GM21723 (cell line): ENCODE measurements around the gene ARL16.

Source experiments
- ATAC-seq: cut with Tn5 transposase; IDR thresholded peaks from one replicate; pipeline ENCODE4 v1.9.1; 2021; ENCODE audit warnings: mild to moderate bottlenecking, moderate library complexity; ENCODE audit not compliant: unreplicated experiment

ARL16 gene

DNA sequence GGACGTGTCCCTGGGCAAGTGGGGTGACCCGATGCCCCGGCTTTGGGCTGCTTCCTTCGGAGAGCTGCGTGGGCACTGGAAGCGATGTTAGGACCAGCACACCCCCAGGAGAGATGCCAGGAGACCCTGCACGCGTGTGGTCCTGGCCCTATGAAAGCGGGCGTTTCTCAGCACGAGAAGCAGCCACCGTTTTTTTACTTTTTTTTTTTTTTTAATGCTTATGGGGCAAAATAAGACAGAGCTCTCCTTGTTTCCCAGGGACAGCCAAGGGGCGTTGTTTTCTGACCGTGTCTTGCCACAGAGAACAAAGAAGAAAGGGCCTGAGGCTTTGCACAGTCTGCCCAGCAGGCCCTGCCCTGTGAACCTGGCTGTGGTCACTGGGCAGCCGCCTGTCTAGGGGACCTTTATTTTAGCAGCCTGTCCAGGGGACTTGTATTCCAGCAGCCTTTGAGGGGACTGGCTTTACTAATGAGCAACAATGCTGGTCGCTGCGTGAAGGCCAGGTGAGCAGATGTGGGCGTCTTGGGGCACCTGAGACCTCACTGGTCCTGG is 29.5 kb upstream of the ARL16 start:
- ATAC-seq, result no peak

DNA sequence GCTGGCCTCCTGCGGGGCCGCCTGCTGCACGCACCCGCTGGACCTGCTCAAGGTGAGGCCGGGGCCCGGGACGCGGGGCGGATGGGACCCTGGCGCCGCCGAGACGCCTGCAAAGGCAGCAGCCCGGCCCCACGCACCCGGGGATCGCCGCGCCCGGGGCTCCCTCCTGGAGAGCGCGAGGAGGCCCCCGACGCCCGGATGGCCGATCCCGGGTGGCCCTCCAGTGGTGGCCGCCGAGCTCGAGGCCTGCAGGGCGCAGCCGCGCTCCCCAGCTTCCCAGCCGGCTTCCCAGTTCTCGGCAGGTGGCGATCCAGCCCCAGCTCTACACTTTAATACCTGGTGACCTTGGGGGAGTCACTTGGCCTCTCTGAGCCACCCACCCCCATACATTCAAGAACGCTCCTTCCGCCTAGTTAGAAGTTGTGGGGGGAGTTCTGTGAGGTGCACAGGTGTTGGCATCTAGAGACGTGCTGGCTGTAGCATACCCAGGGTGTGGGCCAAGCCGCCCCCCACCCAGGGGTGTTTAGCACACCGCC is 28.9 kb upstream of the ARL16 start:
- ATAC-seq, result peak; percentile 15

DNA sequence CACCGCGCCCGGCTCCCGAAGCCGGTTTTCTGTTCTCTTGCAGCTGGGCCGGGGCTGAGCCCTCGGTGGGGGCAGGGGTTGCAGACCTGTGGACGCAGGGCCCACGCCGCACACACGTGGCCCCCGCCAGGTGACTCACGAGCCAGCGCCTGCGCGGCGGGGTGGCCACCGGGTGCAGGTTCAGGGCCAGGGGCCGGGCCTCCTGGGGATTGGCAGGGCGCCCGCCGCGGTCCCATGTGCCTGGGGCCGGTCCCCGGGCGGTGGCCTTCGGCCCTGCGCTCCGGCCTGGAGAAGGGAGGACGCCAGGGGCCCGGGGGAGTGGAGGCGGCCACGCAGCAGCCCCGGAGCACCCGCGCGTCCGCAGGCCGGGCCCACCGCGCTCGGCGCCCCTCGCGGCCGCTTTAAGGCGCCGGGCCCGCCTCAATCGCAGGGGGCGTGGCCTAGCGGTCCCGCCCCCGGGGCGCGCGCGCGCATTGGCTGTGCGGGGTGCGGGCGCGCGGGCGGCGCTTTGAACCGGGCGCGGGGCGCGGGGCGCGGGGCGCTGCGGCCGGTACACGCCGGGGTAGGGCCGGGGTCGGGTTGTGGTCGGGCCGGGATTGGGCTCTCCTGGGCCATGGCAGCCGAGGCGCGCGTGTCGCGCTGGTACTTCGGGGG is 28.3 kb upstream of the ARL16 start, which contains the start of gene SLC25A10:
TSS of gene SLC25A10 (plus strand) at position 471 of the 654 bp plus-strand sequence. CDS start at position 614, 143 bp downstream.
- peak; percentile 63 for ATAC-seq

DNA sequence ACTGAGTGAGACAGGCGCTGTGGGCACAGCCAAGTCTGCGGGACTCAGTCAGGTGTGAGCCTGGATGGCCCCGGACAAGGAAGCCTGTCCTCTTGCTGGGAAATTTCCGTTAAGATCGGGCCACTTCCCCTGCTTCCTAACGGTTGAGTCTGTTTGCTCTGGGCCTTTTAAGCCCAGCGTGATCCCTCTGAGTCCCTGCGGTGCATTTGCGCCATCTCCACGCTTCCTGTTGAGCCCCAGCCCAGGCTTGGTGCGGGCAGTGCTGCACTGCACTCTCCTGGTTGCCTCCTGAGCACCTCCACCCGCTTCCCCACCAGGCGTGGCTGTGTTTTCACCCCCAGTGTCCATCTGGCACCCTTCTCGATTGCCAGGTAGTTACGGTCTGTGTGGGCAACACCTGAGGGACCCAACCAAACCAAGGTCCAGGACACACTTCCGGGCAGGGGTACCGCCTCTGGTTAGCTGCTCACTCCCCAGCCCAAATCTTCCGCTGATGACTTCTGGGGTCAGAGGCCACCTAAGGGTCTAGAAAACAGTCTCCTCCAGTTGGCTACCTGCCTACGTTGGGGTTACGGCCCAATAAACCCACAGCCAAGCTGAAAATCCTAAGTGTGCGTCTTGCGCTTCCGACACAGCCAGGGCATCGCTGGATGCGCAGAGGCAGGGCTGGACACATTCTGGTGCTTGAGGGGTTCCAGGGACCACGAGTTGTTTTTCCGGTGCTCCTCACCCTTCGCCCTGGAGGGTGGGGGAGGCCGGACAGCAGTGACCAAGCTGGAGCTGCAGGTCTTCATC is 27.1 kb upstream of the ARL16 start:
- ATAC-seq, result no peak

DNA sequence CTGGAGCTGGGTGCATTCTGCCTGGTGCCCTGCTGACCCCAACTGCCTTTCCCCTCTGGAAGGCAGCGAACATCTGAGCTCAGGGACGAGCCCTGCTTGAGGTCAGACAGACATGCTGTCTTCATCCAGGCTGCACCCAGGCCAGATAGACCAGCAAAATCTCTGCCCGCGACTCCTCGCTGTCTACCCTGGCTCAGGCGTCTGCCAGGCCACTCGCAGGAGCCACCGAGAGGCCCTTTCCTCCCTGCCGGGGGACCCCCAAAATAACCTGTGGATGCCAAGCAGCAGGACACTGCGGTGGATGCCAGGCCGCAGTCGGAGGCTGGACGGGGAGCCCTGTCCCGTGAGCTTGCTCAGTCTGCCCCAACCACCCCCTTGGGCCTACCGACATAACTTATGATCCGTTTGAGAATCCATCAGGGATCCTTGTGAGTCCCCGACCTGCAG is 25.2 kb upstream of the ARL16 start:
- no peak for ATAC-seq

DNA sequence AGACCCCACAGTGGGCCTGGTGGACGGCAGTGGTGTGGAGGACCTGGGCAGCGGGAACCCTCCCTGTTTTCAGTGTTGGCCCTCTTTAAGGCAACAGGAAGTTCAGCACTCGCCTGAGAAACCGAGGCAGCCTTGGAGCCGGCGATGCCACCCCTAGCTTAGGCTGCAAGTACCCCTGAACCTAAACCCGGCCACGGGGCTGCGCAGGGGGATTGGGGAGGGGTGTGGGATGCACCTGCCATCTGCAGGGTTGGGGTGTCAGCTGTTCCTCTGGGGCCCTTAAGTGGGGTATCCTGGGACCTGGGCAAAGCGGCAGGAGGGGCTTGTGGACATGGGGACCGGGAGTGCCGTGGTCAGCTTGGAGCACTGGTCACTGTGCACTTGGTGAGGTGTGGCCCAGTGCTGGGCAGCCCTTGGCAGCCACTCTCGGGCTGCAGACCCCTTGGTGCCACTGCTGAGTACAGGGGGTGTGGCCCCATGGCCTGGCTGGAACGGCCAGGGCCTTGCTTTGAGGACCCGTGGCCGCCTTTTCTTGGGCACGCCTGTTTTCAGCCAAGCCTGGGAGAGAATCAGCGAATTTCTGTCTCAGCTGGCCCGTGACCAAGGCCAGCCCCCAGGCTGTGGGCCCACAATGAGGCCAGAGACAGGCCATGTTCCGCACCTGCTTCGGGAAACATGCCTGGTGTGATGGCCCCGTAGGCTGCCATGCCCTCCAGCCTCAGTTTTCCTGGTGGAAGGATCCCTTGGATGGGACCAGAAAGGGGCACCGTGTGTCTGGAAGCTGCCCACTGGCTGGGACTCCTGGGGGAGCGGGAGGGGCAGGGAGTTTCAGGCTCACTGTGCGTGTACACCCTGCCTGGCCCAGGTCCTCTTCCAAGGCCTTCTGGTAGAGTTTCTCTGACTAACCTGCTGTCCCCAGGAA is 24.4 kb upstream of the ARL16 start:
- ATAC-seq, result no peak

DNA sequence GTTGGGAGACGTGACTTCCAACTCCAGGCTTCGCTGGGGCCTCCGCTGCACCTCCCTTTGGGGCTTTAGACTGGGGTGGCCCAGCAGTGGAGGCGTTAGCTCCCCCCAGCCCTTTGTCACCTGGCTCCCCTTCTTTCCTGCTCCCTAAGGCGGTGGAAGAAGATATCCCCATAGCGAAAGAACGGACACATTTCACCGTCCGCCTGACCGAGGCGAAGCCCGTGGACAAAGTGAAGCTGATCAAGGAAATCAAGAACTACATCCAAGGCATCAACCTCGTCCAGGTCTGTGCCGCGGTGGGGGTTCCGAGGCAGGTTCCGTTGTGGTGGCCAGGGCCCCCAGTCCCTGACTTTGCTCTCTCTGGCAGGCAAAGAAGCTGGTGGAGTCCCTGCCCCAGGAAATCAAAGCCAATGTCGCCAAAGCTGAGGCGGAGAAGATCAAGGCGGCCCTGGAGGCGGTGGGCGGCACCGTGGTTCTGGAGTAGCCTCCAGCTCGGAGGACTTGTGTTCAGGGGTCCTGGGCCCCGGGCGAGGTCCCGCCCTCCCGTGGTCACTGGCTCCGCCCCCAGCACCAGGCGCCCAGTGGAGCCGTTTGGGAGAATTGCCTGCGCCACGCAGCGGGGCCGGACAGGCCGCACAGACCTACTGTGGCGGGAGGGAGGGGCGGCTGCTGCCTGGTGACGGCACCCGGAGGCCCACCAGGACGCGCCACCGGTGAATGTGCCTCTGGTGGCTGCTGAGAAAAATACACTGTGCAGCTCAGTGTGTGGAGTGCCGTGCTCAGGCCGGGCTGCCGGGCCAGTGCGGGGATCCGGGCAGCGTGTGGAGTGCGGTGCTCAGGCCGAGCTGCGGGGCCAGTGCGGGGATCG is 23.4 kb upstream of the ARL16 start:
- ATAC-seq, result no peak

DNA sequence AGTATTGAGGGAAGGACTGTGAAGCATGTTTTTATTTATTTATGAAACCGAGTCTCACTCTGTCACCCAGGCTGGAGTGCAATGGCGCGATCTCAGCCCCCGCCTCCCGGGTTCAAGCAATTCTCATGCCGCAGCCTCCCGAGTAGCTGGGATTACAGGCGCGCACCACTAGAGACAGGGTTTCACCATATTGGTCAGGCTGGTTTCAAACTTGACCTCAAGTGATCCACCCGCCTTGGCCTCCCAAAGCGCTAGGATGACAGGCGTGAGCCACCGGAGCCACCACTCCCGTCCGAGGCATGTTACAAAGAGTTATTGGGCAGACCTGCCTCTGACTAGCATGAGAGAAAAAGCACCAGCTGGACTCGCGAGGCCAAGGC is 22.6 kb upstream of the ARL16 start:
- ATAC-seq, result no peak

DNA sequence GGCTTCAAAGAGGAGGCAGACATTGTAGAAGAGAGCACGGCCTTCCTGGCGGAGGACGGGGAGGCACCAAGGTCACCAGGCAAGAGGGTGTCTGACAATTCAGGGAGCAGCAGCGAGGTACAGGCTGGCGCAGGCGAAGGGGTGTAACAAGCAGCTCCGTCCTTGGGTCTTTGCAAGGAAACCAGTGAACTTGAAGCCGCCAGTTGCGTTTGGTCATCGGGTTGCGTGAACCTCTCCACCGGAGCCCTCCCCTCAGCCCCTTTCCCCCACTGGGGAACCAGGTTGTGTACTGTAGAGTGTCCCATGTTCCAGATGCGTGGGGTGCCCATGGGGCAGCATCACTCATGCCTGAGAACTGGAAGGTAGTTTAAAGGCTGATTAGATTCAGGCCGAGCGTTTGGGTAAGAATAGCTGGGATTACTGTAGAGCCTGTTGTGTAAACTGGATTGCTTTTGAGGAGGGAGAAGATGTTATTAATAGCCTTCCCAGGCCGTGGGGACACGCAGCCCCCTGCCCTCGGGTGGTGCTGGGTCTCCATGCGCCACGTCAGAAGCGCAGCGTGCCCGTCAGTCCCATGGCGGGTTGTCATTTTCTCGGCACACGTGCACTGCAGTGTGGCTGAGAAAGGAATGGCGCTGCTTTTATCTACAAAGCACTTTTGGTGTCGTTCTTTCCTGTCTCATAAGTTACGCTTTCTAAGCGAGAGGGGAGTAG is 22.1 kb upstream of the ARL16 start:
- no peak for ATAC-seq

DNA sequence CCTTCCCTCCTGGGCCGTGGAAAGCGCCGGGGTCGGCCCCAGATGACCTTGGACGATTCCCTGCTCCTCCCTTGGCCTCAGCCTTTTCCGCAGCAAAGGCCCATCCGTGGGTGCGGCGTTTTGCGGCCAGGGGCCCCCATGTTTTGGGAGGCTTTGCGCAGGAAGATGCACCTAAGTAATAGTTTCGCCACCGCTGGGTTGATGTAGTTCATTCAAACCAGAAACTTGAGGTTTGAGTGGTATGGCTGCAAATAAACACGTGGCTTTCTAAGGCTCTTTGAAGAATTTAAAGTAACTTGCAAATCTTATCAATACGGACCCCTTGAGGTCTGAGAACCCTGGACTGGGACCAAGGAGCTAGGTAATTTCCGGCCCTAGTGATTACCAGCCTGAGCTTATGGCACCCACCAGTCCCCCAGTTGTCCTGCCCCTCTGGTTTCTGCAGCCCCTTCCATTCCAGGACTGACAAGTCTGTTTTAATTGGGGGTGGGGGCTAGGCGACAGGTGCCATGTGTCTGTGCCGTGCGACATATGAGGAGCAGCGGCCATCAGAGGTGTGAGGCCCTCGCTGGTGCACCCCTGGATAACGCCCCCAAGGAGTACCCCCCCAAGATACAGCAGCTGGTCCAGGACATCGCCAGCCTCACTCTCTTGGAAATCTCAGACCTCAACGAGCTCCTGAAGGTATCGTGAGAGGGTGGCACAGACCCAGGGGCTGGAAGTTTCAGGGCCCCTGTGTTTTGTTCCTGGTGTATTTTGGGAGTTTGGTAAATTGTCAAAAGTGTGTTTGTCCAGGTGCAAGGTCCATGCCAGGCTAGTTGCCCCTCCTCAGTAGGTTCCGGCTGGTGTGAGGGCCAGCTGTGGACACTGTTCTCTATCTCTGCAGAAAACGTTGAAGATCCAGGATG is 20.4 kb upstream of the ARL16 start:
- no peak for ATAC-seq

DNA sequence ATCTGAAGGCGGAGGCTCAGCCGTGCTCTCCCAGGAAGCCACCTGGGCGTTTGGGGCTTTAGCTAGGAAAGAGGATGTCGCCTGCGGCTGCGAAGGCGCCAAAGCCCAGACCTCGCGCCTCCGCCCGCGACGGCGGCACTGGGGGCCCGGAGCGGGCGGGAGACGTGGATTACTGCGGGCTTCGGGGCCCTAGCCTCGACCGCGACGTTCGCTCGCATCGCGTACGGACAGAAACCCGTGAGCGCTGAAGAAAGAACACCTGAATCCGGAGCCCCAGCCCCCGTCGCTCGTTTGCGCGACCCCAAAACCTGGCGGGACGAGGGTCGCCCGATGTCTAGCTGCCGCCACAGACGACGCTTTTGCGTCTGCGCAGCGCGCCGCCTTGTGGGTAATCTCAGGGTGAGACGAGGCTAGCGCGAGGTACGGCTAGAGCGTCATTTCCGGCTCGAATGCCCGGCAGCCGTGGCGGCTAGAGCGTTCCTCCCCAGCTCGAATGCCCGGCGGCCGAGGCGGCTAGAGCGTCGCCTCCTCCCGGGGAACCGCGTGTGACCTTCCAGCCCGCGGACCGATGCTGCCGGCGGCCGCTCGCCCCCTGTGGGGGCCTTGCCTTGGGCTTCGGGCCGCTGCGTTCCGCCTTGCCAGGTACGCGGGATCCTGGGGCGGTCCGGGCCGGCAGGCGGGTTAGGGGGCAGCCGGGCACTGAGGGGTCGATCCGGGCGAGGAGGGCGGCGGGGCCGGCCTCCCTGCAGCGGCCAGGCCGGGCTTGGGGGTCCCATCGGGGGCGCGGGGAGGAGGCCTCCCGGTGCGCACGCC is 19.5 kb upstream of the ARL16 start, which contains the start of gene MRPL12:
TSS of gene MRPL12 (plus strand) at position 434 of the 813 bp plus-strand sequence. CDS start at position 569, 135 bp downstream.
- ATAC-seq, result peak; percentile 73

DNA sequence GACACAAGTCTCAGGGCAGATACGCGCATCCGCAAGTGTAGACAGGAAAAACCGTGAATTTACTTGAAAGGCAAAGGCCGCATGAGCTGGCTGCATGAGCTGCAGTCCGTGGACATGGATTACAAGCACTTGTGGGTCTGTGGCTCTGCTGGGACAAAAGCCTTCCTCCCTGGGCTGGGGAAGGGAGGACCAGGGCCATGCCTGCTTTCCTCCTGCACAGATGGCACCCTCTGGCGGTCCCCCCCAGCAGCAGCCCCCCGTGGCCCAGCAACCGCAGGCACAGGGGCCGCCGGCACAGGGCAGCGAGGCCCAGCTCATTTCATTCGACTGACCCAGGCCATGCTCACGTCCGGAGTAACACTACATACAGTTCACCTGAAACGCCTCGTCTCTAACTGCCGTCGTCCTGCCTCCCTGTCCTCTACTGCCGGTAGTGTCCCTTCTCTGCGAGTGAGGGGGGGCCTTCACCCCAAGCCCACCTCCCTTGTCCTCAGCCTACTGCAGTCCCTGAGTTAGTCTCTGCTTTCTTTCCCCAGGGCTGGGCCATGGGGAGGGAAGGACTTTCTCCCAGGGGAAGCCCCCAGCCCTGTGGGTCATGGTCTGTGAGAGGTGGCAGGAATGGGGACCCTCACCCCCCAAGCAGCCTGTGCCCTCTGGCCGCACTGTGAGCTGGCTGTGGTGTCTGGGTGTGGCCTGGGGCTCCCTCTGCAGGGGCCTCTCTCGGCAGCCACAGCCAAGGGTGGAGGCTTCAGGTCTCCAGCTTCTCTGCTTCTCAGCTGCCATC is 17.9 kb upstream of the ARL16 start:
- no peak for ATAC-seq

DNA sequence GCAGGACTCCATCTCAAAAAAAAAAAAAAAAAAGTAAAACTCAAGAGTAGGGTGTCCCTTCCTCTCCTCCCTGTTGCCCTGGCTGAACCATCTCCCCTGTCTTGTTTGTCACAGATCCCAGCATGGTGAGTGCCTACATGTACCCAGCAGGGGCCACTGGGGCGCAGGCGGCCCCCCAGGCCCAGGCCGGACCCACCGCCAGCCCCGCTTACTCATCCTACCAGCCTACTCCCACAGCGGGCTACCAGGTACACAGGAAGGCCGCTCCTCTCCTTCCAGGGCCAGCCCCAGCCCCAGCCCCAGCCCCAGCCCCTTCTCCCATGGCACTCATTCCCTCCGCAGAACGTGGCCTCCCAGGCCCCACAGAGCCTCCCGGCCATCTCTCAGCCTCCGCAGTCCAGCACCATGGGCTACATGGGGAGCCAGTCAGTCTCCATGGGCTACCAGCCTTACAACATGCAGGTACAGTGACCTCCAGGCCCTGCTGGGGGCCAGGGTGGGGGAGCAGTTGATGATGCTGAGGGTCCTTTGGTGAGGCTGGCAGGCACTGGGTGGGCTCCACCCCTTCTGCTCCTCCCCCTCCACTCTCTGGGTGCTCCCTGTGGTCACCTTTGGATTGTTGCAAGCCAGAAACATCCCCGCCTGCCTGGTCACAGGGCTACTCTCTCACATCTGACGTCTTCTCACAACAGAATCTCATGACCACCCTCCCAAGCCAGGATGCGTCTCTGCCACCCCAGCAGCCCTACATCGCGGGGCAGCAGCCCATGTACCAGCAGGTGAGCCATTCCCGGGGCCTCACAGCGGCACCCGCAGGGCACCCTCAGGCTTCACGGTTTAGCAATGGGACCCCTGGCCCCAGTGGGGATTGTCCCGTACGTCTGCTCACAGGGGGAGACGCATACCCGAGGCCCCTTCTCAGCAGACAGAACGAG is 17.0 kb upstream of the ARL16 start:
- ATAC-seq, result no peak

DNA sequence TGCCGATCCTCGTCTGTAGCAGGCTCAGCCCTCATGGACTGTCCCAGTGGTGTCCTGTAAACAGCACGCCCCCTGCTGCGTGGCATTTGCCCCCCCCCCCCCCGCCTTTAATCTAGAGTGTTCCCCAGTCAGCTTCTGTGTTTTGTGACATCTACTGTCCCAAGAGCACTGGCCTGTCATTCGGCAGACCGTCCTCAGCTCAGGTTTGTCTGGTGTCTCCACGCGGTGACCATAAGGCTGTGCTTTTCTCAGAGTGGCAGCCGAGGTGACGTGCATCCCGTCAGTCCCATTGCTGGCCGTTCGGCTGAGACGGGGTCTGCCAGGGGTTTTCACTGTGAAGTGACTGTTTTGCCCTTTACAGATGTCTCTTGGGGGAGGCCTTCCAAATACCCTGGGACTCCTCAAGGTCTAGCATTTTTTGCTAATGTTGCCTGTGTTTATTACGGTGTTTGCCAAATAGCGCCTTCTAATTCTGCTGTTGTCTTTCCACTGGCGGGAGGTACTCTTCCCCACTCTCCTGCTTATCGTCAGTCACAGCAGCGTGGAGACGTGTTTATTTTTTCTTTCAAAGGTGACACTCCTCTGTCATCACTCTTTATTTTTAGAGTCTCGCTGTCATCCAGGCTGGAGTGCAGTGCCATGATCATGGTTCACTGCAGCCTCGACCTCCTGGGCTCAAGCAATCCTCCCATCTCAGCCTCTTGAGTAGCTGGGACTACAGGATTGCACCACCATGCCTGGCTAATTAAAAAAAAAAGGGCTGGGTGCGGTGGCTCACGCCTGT is 13.9 kb upstream of the ARL16 start:
- ATAC-seq, result no peak
